ENCODE measurements around the gene PVALEF. TPM values are rescaled to one million over a fixed set of nuclear protein-coding genes. Genes with fewer than 3 reads are reported as not detected.

The PVALEF gene
- total RNA-seq, 1 donor from 2014 or later: not detected

GRCh38 chr17:81186203-81186602, 20.9 kb downstream of the PVALEF start:
- H3K4me1 Mint-ChIP-seq (ENCODE audit: low read depth): no peaks in the 10 kb centered on the region
- H3K9me3 Mint-ChIP-seq (ENCODE audit: low read depth): no peaks in the 10 kb centered on the region
- no peak for DNase-seq (ENCODE audit: low spot score)
- H3K4me3 Mint-ChIP-seq (ENCODE audit: unreplicated experiment): no peak overlapping the region
- no peak overlapping the region for H3K27ac Mint-ChIP-seq (ENCODE audit: unreplicated experiment)
- TF ChIP-seq, protein P1, sequence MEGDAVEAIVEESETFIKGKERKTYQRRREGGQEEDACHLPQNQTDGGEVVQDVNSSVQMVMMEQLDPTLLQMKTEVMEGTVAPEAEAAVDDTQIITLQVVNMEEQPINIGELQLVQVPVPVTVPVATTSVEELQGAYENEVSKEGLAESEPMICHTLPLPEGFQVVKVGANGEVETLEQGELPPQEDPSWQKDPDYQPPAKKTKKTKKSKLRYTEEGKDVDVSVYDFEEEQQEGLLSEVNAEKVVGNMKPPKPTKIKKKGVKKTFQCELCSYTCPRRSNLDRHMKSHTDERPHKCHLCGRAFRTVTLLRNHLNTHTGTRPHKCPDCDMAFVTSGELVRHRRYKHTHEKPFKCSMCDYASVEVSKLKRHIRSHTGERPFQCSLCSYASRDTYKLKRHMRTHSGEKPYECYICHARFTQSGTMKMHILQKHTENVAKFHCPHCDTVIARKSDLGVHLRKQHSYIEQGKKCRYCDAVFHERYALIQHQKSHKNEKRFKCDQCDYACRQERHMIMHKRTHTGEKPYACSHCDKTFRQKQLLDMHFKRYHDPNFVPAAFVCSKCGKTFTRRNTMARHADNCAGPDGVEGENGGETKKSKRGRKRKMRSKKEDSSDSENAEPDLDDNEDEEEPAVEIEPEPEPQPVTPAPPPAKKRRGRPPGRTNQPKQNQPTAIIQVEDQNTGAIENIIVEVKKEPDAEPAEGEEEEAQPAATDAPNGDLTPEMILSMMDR (IDR thresholded peaks at IDR 0.05): no peak
- H3K36me3 Mint-ChIP-seq (ENCODE audit: low read depth): peaks cover 2% of the 10 kb centered on the region
- H3K27me3 Mint-ChIP-seq (ENCODE audit: low read depth): no peaks in the 10 kb centered on the region

DNA sequence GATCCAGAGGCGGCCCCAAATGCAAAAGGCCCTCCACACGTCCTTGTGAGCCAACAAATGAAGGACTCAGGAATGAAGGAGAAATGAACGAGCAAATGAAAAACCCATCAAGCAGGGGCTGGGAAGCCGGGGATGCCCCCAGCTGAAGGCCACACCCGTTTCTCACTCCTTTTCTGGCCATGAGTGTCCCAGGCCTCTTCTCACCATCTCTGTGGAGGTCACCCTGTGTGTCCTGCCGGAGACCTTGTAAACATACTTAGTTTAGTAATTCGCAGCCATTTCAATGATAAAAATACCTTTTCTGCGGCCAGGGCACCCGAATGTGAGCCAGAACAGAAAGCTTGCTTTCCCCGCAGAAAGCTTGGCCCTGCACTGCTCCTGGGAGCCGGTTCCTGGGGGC, 21.8 kb downstream of the PVALEF start:
- Mint-ChIP-seq H3K4me1 (ENCODE audit: low read depth) (no peaks in the 10 kb centered on the region), H3K36me3 (ENCODE audit: low read depth) (peaks cover 2% of the 10 kb centered on the region)

DNA sequence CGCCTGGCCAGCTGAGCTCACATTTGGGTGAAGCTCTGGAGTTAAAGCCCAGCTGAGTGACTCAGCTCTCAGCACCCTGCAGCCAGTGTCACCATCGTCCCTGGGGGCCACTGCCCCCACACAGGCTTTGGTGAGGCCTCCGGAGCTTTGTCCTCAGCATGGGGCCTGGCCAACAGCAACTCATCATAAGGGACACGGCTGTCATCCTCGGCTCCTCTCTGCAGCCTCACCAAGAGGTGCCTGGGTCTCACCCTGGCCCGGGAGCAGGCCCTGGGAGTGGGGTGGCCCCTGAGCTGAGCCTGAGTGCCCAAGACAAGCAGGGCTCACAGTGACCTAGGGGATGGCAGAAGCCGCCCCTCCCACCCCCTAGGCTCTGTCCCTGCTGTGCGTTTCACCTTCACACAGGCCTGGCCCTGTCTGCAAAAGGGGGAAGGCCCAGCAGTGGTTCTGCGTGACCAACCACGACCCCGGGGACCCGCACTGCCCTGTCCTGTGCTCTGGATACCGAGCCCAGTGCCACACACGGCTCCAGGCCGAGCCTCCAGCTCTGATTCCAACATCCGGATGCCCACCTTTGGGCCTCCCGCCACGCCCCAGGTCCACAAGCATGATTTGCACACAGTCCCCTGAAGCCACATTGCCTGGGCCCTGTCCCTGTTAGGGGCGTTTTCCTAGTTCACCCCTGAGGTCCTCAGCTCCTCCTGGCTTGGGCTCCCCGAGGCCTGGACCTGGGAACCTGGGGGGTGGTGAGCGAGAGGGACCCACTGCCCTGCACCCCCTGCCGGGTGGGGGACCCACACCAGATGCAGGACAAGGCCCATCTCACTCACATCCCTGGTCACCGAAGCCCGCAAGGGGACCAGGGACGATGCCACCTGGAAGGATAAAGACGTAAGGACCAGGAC, 22.5 kb downstream of the PVALEF start:
- H3K4me3 Mint-ChIP-seq (ENCODE audit: unreplicated experiment): no peak overlapping the region
- no peaks in the 10 kb centered on the region for H3K9me3 Mint-ChIP-seq (ENCODE audit: low read depth)
- no peaks in the 10 kb centered on the region for H3K4me1 Mint-ChIP-seq (ENCODE audit: low read depth)
- no peak for DNase-seq (ENCODE audit: low spot score)
- H3K36me3 Mint-ChIP-seq (ENCODE audit: low read depth): peaks cover 2% of the 10 kb centered on the region
- H3K27me3 Mint-ChIP-seq (ENCODE audit: low read depth): no peaks in the 10 kb centered on the region
- TF ChIP-seq, protein P1 (IDR thresholded peaks at IDR 0.05): no peak
- no peak overlapping the region for H3K27ac Mint-ChIP-seq (ENCODE audit: unreplicated experiment)

More for the DNA sequence above, 21.8 kb downstream of the PVALEF start:
- TF ChIP-seq, protein P1 (IDR thresholded peaks at IDR 0.05): no peak
- H3K27ac Mint-ChIP-seq (ENCODE audit: unreplicated experiment): no peak overlapping the region
- H3K27me3 Mint-ChIP-seq (ENCODE audit: low read depth): no peaks in the 10 kb centered on the region
- no peak overlapping the region for H3K4me3 Mint-ChIP-seq (ENCODE audit: unreplicated experiment)
- H3K9me3 Mint-ChIP-seq (ENCODE audit: low read depth): no peaks in the 10 kb centered on the region
- no peak for DNase-seq (ENCODE audit: low spot score)

GRCh38 chr17:81188491-81188840, 23.2 kb downstream of the PVALEF start:
- Mint-ChIP-seq H3K27ac (ENCODE audit: unreplicated experiment) (no peak overlapping the region), H3K36me3 (ENCODE audit: low read depth) (peaks cover 2% of the 10 kb centered on the region), H3K4me1 (ENCODE audit: low read depth) (no peaks in the 10 kb centered on the region), H3K27me3 (ENCODE audit: low read depth) (no peaks in the 10 kb centered on the region), H3K9me3 (ENCODE audit: low read depth) (no peaks in the 10 kb centered on the region), H3K4me3 (ENCODE audit: unreplicated experiment) (no peak overlapping the region)
- TF ChIP-seq, protein P1 (IDR thresholded peaks at IDR 0.05): no peak
- DNase-seq (ENCODE audit: low spot score): no peak

DNA sequence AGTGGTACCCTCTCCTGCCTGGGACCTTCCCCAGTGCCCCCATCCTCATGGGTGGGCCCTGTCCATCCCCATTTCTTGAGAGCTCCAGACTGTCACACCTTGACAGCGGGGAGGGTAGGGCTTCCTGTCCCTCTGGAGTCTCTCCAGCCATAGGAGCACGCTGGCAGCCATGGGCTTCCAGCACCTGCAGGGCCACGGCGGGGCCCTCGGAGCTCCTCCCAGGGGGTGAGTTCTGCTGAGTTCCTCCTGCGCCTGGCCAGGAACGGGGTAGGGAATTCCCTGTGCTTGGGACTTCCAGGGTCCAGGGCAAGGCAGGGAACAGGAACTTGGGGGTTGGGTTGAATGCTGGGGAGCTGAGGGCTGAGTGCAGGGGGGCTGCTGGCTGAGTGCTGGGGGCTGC, 23.7 kb downstream of the PVALEF start:
- Mint-ChIP-seq H3K36me3 (ENCODE audit: low read depth) (peaks cover 2% of the 10 kb centered on the region), H3K9me3 (ENCODE audit: low read depth) (no peaks in the 10 kb centered on the region), H3K4me1 (ENCODE audit: low read depth) (no peaks in the 10 kb centered on the region), H3K27me3 (ENCODE audit: low read depth) (no peaks in the 10 kb centered on the region), H3K4me3 (ENCODE audit: unreplicated experiment) (no peak overlapping the region), H3K27ac (ENCODE audit: unreplicated experiment) (no peak overlapping the region)
- DNase-seq (ENCODE audit: low spot score): no peak
- TF ChIP-seq, protein P1 (IDR thresholded peaks at IDR 0.05): no peak

Measured in chondrocyte (in vitro differentiated cells).